HEK293 (cell line): Measurements from ENCODE around the gene LLGL2.
A peak's percentile ranks its signal among the peaks of the same experiment; 100 is the strongest.

Experiments used
- CTCF ChIA-PET: fragments of 350-600 bp; formaldehyde crosslinking; extraction: SDS; loops from one replicate; lab custom pipeline; 2021; ENCODE audit warnings: antibody characterized with exemption; lab: Yijun Ruan, JAX
- POLR2A ChIA-PET: fragments of 300-600 bp; formaldehyde crosslinking; extraction: SDS; loops from one replicate; lab custom pipeline; 2020; ENCODE audit warnings: antibody characterized with exemption, inconsistent platforms; lab: Yijun Ruan, JAX
- H3K27ac ChIP-seq: fragments of 200-500 bp; sonication (Bioruptor generic); 2 replicates; pipeline ENCODE4 v1.5.1; 2014; ENCODE audit warnings: low read depth, low read length, control low read depth, inconsistent platforms; ENCODE audit errors: extremely low read depth
- H3K36me3 ChIP-seq, 2 experiments: fragments of 200-500 bp in 1 of 2; sonication (Bioruptor generic) in 1 of 2; 1 replicate in 1 of 2; 2 replicates in 1 of 2; pipeline ENCODE4 v1.5.1; 2014 to 2017; ENCODE audit warnings: inconsistent platforms in 2 of 2, low read length in 2 of 2; ENCODE audit not compliant: control insufficient read depth in 2 of 2, insufficient read depth in 1 of 2
- H3K4me1 ChIP-seq: fragments of 200-500 bp; sonication (Bioruptor generic); 2 replicates; pipeline ENCODE4 v1.5.1; 2014; ENCODE audit warnings: mild to moderate bottlenecking, low read length, inconsistent platforms; ENCODE audit not compliant: control insufficient read depth, insufficient read depth
- H3K4me3 ChIP-seq: 2 replicates; pipeline ENCODE4 v1.5.1; 2011; ENCODE audit warnings: low read depth, mild to moderate bottlenecking, control low read depth, low read length, moderate library complexity
- H3K9me3 ChIP-seq: fragments of 200-500 bp; sonication (Bioruptor generic); 2 replicates; pipeline ENCODE4 v1.5.1; 2014; ENCODE audit warnings: low read depth, low read length, inconsistent platforms; ENCODE audit not compliant: control insufficient read depth, insufficient read depth
- EGR2 ChIP-seq: fragments of 450-650 bp; formaldehyde crosslinking; IDR thresholded peaks from 2 replicates; pipeline ENCODE4 v1.5.1; 2016; ENCODE audit warnings: low read depth, missing biosample characterization, missing genetic modification characterization
- GFI1B ChIP-seq: fragments of 450-650 bp; formaldehyde crosslinking; IDR thresholded peaks from 2 replicates; pipeline ENCODE4 v1.5.1; 2016; ENCODE audit warnings: missing biosample characterization, missing genetic modification characterization
- GLIS1 ChIP-seq: fragments of 450-650 bp; formaldehyde crosslinking; IDR thresholded peaks from 2 replicates; pipeline ENCODE4 v1.5.1; 2016; ENCODE audit warnings: missing biosample characterization, missing genetic modification characterization
- GLIS2 ChIP-seq: fragments of 450-650 bp; formaldehyde crosslinking; IDR thresholded peaks from 2 replicates; pipeline ENCODE4 v1.5.1; 2016; ENCODE audit warnings: missing biosample characterization, missing genetic modification characterization
- SCRT2 ChIP-seq: fragments of 450-650 bp; formaldehyde crosslinking; IDR thresholded peaks from 2 replicates; pipeline ENCODE4 v1.5.1; 2016; ENCODE audit warnings: missing biosample characterization, missing genetic modification characterization
- ZIC2 ChIP-seq: fragments of 450-650 bp; formaldehyde crosslinking; IDR thresholded peaks from 2 replicates; pipeline ENCODE4 v1.5.1; 2016; ENCODE audit warnings: missing biosample characterization, missing genetic modification characterization
- ZNF10 ChIP-seq: fragments of 450-650 bp; formaldehyde crosslinking; IDR thresholded peaks from 2 replicates; pipeline ENCODE4 v1.5.1; 2017; ENCODE audit warnings: missing biosample characterization, missing genetic modification characterization
- ZNF146 ChIP-seq: fragments of 450-650 bp; formaldehyde crosslinking; IDR thresholded peaks from 2 replicates; pipeline ENCODE4 v1.5.1; 2016; ENCODE audit warnings: missing biosample characterization, missing genetic modification characterization
- ZNF148 ChIP-seq: fragments of 450-650 bp; formaldehyde crosslinking; IDR thresholded peaks from 2 replicates; pipeline ENCODE4 v1.5.0; 2017; ENCODE audit warnings: missing biosample characterization, missing genetic modification characterization, borderline replicate concordance
- ZNF175 ChIP-seq: fragments of 450-650 bp; formaldehyde crosslinking; IDR thresholded peaks from 2 replicates; pipeline ENCODE4 v1.5.1; 2016; ENCODE audit warnings: missing biosample characterization, missing genetic modification characterization
- ZNF24 ChIP-seq: fragments of 450-650 bp; formaldehyde crosslinking; IDR thresholded peaks from 2 replicates; pipeline ENCODE4 v1.5.1; 2016; ENCODE audit warnings: missing biosample characterization, missing genetic modification characterization
- ZNF302 ChIP-seq: fragments of 450-650 bp; formaldehyde crosslinking; IDR thresholded peaks from 2 replicates; pipeline ENCODE4 v1.5.1; 2016; ENCODE audit warnings: missing biosample characterization, missing genetic modification characterization, low read depth
- ZNF350 ChIP-seq: fragments of 450-650 bp; formaldehyde crosslinking; IDR thresholded peaks from 2 replicates; pipeline ENCODE4 v1.5.0; 2017; ENCODE audit warnings: missing biosample characterization, mild to moderate bottlenecking, missing genetic modification characterization
- ZNF596 ChIP-seq: fragments of 450-650 bp; IDR thresholded peaks from 2 replicates; pipeline ENCODE4 v1.5.0; 2018; ENCODE audit warnings: missing biosample characterization, mild to moderate bottlenecking, missing genetic modification characterization, moderate library complexity
- ZNF658 ChIP-seq: fragments of 450-650 bp; formaldehyde crosslinking; IDR thresholded peaks from 2 replicates; pipeline ENCODE4; 2016; ENCODE audit warnings: missing biosample characterization, missing genetic modification characterization
- TF ChIP-seq, protein P1 (sequence below): fragments of 450-650 bp; formaldehyde crosslinking; IDR thresholded peaks from 2 replicates; pipeline ENCODE4 v1.5.1; 2016; ENCODE audit warnings: missing biosample characterization, missing genetic modification characterization

The LLGL2 gene

DNA sequence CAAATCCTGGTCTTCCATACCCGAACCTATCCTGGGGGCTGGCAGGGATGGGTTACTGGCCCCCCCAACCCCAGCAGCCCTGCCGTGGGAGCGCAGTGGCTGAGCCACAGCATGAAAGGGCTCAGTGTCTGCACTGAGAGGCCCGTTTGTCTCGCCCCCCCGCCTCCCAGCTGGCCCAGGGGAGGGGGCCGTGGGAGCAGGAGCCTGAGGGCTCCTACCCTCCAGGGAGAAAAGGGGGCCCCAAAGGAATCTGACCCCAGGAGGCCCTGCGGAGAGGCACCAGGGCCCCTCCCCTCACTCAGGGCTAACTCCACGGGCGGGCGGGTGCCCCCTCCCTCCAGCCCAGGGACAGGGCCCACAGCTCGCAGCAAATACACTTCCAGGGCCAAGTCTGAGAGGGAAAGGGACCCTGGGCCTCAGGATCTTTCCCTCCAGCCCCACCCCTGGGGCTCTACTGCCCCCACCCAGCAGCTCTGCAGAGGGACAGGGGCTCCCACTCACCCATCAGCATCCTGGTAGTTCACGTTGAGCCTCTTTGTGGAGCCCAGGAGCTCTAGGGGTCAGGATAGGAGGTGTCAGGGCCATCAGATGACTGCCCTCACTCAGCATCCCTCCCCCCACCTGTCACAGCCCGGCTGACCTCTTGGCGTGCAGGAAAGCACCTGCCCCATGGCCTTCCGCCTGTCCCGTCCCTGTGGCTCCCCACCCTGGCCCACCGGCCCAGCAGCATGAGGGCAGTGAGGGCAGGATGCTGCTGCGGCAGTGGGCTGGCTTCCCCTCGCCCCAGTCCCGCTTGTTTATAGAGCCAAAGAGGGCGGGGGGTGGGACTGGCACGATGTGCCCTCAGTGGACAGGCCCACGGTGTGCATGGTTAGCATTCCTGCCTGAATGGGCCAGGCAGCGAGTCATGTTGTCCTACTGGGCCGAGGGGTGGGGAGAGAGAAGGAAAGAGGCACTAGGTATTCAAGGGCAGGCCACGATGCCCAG is 17.5 kb upstream of the LLGL2 start (continued):
- TF ChIP-seq ZNF175 (tag by site-specific recombination) (no peak), EGR2 (tag by site-specific recombination) (no peak), SCRT2 (tag by site-specific recombination) (0 out of 2 replicates have a peak, but pooled peaks have one; percentile 27), ZNF146 (tag by site-specific recombination) (no peak), GLIS1 (tag by site-specific recombination) (0 out of 2 replicates have a peak, but pooled peaks have one; percentile 9), ZNF24 (tag by site-specific recombination) (no peak), ZNF302 (tag by site-specific recombination) (no peak), ZNF658 (tag by site-specific recombination) (no peak), ZIC2 (tag by site-specific recombination) (peak; percentile 28; the same call in 1 of the 2 replicates), ZNF596 (tag by site-specific recombination) (no peak), ZNF350 (tag by site-specific recombination) (no peak)
- TF ChIP-seq, protein P1, sequence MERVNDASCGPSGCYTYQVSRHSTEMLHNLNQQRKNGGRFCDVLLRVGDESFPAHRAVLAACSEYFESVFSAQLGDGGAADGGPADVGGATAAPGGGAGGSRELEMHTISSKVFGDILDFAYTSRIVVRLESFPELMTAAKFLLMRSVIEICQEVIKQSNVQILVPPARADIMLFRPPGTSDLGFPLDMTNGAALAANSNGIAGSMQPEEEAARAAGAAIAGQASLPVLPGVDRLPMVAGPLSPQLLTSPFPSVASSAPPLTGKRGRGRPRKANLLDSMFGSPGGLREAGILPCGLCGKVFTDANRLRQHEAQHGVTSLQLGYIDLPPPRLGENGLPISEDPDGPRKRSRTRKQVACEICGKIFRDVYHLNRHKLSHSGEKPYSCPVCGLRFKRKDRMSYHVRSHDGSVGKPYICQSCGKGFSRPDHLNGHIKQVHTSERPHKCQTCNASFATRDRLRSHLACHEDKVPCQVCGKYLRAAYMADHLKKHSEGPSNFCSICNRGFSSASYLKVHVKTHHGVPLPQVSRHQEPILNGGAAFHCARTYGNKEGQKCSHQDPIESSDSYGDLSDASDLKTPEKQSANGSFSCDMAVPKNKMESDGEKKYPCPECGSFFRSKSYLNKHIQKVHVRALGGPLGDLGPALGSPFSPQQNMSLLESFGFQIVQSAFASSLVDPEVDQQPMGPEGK: 0 out of 2 replicates have a peak, but pooled peaks have one; percentile 9

- Histone ChIP-seq H3K27ac (no peak overlapping the region), H3K4me3 (no peak overlapping the region), H3K4me1 (no peaks in the 10 kb centered on the region), H3K9me3 (no peaks in the 10 kb centered on the region), H3K36me3 (peaks cover 9 to 82% of the 10 kb centered on the region in 2 experiments; a peak in 2 of 3 replicates)
- CTCF ChIA-PET: interaction anchor here (0.8 kb wide), 1 partner anchor 80 kb away, joined by 3 read pairs; no protein-coding TSS in a partner anchor
- no peak for TF ChIP-seq ZNF148 (tag by site-specific recombination)
- TF ChIP-seq ZNF10: no peak
- no peak for TF ChIP-seq GFI1B (tag by site-specific recombination)
- TF ChIP-seq ZIC2 (tag by site-specific recombination): peak; percentile 93
- peak; percentile 58 for TF ChIP-seq GLIS2 (tag by site-specific recombination)
- TF ChIP-seq GLIS1 (tag by site-specific recombination): peak; percentile 5; the same call in 1 of the 2 replicates
- POLR2A ChIA-PET: interaction anchor here (1.1 to 1.3 kb wide), 2 partner anchors 13 to 16 kb away, joined by 3 to 5 read pairs; partner anchors contain the start of gene LLGL2
These were observed 16.6 kb upstream of the LLGL2 start for GRCh38 chr17:75508931-75509361.
